Glutamatergic neuron (in vitro differentiated cells): ENCODE data around the gene MRPL17. TPM values are rescaled to one million over a fixed set of nuclear protein-coding genes. Genes with fewer than 3 reads are reported as not detected.
A peak's percentile ranks its signal among the peaks of the same experiment; 100 is the strongest.
"Not testable (repeated sequence)": the region's sequence is repeated elsewhere in the genome, so short reads cannot be mapped to it uniquely, and the experiment has no call there.

ENCODE experiments used
- DNase-seq: peaks from one replicate; pipeline ENCODE4 v3.0.0; 2022
- H3K27ac Mint-ChIP-seq: one replicate; pipeline ENCODE4 v1.8.0; 2020; ENCODE audit warnings: mild to moderate bottlenecking, mixed read lengths, inconsistent platforms; ENCODE audit not compliant: unreplicated experiment
- H3K27me3 Mint-ChIP-seq: one replicate; pipeline ENCODE4 v1.8.0; 2020; ENCODE audit warnings: mild to moderate bottlenecking, moderate library complexity, mixed read lengths, inconsistent platforms; ENCODE audit not compliant: unreplicated experiment
- H3K36me3 Mint-ChIP-seq: one replicate; pipeline ENCODE4 v1.8.0; 2020; ENCODE audit warnings: mild to moderate bottlenecking, mixed read lengths, inconsistent platforms; ENCODE audit not compliant: unreplicated experiment
- H3K4me1 Mint-ChIP-seq: one replicate; pipeline ENCODE4 v1.8.0; 2020; ENCODE audit warnings: mild to moderate bottlenecking, low read depth, mixed read lengths, inconsistent platforms; ENCODE audit not compliant: unreplicated experiment
- H3K4me3 Mint-ChIP-seq: one replicate; pipeline ENCODE4 v1.8.0; 2020; ENCODE audit warnings: mild to moderate bottlenecking, mixed read lengths, inconsistent platforms; ENCODE audit not compliant: unreplicated experiment
- H3K9me3 Mint-ChIP-seq: one replicate; pipeline ENCODE4 v1.8.0; 2020; ENCODE audit warnings: mild to moderate bottlenecking, moderate library complexity, mixed read lengths, inconsistent platforms; ENCODE audit not compliant: unreplicated experiment
- total RNA-seq: library from RNA; stranded (reverse); fragmentation: NEBNext Ultra II Directional; extraction: Animal tissue kit (Norgen Biotek cat#: 25700); gene quantifications from one replicate; pipeline ENCODE4 v1.2.1, GENCODE V29; 2021; ENCODE audit not compliant: unreplicated experiment
- TF ChIP-seq, protein P1 (sequence below): fragments of 200-600 bp; sonication (generic); IDR thresholded peaks from one replicate; pipeline ENCODE4 v1.5.0; 2021; ENCODE audit not compliant: partially characterized antibody, unreplicated experiment

MRPL17 gene
- total RNA-seq, 1 donor from 2014 or later = 23.3 TPM

DNA sequence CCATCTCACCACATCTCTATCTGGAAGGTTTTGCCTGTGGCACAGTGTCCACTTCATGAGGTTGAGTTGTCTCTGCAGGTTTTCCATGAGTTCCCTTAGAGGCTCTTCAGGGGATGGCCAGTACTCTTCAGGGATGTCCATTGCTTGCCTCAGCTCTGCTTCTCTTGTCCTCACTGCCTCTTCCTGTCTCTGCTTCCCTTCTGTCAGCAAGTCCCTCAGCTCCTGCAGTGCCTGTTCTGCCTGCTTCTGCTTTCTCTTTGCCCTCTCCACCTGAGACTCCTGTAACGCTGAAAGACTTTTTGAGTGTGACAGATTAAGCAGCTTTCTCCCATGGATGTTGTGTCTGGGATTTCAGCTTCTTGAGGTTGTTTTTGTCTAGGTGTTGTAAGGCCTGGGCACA lies 38.2 kb upstream of the MRPL17 start:
- no peak for DNase-seq
- no peaks in the 10 kb centered on the region for H3K36me3 Mint-ChIP-seq
- H3K4me1 Mint-ChIP-seq = no peaks in the 10 kb centered on the region
- no peak overlapping the region for H3K27ac Mint-ChIP-seq
- no peaks in the 10 kb centered on the region for H3K27me3 Mint-ChIP-seq
- no peak overlapping the region for H3K4me3 Mint-ChIP-seq
- TF ChIP-seq, protein P1, sequence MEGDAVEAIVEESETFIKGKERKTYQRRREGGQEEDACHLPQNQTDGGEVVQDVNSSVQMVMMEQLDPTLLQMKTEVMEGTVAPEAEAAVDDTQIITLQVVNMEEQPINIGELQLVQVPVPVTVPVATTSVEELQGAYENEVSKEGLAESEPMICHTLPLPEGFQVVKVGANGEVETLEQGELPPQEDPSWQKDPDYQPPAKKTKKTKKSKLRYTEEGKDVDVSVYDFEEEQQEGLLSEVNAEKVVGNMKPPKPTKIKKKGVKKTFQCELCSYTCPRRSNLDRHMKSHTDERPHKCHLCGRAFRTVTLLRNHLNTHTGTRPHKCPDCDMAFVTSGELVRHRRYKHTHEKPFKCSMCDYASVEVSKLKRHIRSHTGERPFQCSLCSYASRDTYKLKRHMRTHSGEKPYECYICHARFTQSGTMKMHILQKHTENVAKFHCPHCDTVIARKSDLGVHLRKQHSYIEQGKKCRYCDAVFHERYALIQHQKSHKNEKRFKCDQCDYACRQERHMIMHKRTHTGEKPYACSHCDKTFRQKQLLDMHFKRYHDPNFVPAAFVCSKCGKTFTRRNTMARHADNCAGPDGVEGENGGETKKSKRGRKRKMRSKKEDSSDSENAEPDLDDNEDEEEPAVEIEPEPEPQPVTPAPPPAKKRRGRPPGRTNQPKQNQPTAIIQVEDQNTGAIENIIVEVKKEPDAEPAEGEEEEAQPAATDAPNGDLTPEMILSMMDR = no peak
- no peaks in the 10 kb centered on the region for H3K9me3 Mint-ChIP-seq

DNA sequence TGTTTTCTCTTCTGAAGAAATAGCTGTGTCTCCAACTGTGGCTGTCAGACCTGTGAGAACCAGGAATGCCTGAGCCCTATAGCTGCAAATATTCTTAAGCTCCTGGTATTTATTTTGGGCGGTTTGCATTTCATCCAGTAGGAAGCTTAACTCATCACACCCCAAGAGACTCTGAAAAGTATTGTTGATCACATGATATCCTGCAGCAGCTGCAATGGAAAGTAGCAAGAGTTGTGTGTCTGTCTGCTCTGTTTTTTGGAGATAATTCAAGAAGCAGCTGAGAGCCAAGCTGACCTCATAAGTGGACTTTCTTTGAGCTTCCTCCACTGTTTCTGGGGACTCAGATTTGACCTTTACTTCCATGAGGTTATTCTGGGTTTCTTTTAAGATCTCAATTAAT lies 36.4 kb upstream of the MRPL17 start:
- Mint-ChIP-seq H3K4me3 (no peak overlapping the region), H3K36me3 (no peaks in the 10 kb centered on the region), H3K9me3 (no peaks in the 10 kb centered on the region), H3K4me1 (no peaks in the 10 kb centered on the region), H3K27me3 (no peaks in the 10 kb centered on the region), H3K27ac (no peak overlapping the region)
- TF ChIP-seq, protein P1 = no peak
- no peak for DNase-seq

DNA sequence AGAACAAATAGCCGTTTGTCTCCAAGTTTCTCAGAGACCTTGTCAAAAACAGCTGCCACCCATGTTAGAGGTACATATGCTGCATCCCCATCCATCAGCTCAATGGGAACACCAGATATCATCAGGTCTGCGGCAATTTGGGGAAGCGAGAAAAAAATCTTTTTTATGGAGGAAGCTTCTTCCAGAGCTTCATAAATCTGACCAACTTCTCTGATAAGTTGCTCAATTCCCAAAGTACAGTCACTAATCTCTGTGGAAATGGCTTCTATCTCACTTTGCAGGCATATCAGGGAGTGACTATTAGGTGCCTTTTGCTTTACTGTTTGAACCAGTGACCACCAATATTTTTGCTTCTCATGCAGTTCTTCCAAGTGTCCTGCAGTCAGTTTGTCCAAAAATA lies 34.3 kb upstream of the MRPL17 start:
- no peak overlapping the region for H3K4me3 Mint-ChIP-seq
- no peak for DNase-seq
- no peak overlapping the region for H3K27ac Mint-ChIP-seq
- no peaks in the 10 kb centered on the region for H3K27me3 Mint-ChIP-seq
- no peaks in the 10 kb centered on the region for H3K4me1 Mint-ChIP-seq
- H3K9me3 Mint-ChIP-seq = no peaks in the 10 kb centered on the region
- TF ChIP-seq, protein P1 = no peak
- peaks cover 4% of the 10 kb centered on the region for H3K36me3 Mint-ChIP-seq

DNA sequence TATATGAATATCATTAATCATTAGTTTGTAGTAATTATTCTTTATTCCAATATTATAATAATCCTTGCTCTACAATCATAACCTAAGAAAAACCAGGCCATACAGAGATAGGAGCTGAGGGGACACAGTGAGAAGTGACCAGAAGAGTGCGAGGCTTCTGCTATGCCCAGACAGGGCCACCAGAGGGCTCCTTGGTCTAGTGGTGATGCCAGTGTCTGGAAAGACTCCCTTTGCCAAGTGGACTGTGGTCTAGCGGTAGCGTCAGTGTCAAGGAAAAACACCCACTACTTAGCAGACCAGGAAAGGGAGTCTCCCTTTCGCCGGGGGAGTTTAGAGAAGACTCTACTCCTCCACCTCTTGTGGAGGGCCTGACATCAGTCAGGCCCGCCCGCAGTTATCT lies 28.4 kb upstream of the MRPL17 start:
- H3K4me3 Mint-ChIP-seq, H3K4me1 Mint-ChIP-seq, H3K27ac Mint-ChIP-seq, H3K9me3 Mint-ChIP-seq, H3K27me3 Mint-ChIP-seq: not testable (repeated sequence)
- H3K36me3 Mint-ChIP-seq = peaks cover 11% of the 10 kb centered on the region
- DNase-seq = peak; percentile 43

DNA sequence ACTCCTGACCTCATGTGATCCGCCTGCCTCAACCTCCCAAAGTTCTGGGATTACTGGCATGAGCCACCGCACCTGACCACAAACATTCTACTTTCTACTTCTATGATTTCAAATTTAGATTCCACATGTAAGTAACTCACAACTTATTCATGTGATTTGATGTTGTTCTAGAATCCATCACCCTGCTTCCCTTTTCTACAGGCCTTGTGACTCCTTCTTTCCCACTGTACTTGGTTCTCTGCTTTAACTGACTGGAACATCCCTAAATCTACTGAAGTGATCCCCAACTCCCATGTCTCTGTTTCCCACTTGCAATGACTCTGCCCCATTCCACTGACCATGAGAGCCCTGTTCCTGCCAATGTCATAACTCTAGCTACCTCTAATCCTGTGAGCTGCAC lies 25.7 kb upstream of the MRPL17 start:
- Mint-ChIP-seq H3K27ac (no peak overlapping the region), H3K4me3 (no peak overlapping the region), H3K9me3 (no peaks in the 10 kb centered on the region), H3K36me3 (peaks cover 11% of the 10 kb centered on the region), H3K4me1 (peaks cover 3% of the 10 kb centered on the region), H3K27me3 (peaks cover 4% of the 10 kb centered on the region)
- no peak for DNase-seq
- TF ChIP-seq, protein P1 = no peak
